NCI-H446 (cell line): ENCODE results near the gene EVPL.
A peak's percentile ranks its signal among the peaks of the same experiment; 100 is the strongest.
"Not testable (repeated sequence)": the region's sequence is repeated elsewhere in the genome, so short reads cannot be mapped to it uniquely, and the experiment has no call there.

Source experiments
- DNase-seq, 2 experiments: peaks; one replicate each; lab custom pipeline; 2025; lab: John Stamatoyannopoulos, UW

EVPL gene

DNA sequence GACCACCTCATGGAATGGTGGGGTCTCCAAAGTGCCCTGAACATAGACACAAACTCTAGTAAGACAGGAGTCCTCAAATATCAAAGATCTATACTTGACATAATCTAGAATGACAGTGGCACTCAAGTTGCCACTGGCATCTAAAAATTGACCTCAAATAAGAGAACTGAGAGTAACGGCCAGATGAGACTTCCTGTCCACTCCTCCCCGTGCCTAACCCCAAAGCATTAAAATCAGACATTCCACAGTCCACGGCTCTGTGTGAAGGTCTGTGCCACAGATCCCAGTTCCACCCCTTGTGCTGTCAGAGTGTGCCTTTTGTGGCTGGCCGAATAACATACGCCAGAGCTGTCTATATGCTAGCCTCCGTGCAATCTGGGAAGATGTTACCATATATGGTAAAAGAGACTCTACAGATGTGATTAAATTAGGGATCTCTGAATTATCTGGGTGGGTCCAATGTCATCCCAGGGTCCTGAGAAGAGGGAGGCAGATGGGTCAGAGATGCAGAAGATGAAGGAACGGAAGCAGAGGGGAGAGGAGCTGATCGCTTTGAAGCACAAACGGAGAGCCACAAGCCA is 21.0 kb upstream of the EVPL start:
- no peak for DNase-seq

DNA sequence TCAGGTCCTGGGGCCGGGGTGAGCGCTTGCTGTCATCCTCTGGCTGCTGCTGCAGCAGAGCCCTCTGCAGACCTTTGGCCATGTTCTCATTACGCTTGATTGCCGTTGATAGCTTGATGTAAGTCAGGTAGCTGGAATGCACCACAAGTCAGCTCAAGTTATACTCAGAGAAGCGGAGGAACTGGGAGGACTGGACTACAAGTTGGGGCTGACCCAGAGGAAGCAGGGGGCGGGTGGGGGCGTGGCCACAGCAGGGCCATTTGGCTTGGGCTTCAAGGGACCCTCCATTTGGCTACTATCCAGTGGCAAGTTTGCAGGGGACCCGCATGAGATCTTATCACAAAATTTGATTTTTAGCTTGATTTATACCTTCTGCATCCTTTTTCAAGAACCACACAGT is 19.0 kb upstream of the EVPL start:
- DNase-seq = no peak

DNA sequence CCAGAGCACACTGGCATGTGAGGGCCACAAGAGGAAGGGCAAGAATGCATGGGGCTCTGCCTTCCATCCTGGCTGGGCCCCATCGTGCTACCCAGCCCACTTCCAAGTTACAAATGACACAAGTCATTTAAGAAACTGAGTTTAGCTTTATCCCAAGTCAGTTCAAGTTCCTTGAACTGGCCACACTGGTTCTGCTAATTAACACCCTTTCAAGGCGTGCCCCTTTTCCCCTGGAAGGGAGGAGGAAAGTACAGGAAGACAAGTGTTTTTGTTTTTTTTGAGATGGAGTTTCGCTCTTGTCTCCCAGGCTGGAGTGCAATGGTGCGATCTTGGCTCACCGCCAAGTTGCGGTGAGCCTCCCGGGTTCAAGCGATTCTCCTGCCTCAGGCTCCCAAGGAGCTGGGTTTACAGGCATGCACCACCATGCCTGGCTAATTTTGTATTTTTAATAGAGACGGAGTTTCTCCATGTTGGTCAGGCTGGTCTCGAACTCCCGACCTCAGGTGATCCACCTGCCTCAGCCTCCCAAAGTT is 17.4 kb upstream of the EVPL start:
- DNase-seq = not testable (repeated sequence)

DNA sequence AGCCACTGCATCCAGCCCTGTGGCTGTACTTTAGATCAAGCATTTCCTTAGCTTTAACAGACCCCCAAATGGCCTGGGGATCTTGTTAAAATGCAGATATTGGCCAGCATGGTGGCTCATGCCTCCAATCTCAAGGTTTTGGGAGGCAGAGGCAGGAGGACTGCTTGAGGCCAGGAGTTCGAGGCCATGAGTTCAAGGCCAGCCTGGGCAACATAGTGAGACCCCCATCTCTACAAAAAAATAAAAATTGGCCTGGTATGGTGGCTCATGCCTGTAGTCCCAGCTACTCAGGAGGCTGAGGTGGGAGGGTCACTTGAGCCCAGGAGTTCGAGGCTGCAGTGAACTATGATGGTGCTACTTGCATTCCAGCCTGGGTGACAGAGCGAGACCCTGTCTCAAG is 15.8 kb upstream of the EVPL start:
- not testable (repeated sequence) for DNase-seq

DNA sequence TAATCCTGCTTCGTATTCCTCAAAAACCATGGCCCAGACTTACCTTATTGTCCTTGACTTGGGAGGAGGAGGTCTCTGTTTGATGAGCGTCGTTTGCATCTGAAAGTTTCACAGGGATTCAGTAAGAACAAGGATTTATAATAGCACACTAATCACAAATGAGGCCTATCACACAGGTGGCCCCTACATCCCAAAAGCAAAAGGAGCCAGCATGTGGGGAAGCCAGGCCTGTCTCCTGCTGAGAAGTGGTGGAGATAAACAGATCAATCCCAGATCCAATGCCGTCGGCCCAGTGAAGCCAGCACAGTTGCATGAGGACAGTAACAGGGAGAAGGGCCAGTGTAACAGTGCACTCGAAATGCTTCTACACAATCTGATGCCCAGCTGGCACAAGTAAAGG is 13.3 kb upstream of the EVPL start:
- DNase-seq = no peak

DNA sequence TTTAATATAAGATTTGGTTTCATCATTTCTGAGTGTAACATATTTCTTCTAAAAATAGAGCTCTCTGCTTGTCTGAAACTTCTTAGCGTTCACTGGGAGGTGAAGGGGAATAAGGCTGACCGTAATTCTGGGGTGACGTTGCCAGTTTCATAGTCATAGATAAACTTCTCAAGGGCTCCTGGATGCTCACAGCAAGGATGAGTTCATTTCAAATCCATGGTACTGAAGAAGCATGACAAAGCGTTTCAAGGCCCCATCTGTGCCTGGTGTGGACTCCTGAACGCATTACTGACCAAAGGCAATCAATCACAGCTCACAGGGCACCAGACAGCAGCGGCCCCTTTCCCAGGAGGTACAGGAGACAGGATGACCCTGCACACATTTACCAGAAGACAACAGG is 12.0 kb upstream of the EVPL start:
- no peak for DNase-seq

DNA sequence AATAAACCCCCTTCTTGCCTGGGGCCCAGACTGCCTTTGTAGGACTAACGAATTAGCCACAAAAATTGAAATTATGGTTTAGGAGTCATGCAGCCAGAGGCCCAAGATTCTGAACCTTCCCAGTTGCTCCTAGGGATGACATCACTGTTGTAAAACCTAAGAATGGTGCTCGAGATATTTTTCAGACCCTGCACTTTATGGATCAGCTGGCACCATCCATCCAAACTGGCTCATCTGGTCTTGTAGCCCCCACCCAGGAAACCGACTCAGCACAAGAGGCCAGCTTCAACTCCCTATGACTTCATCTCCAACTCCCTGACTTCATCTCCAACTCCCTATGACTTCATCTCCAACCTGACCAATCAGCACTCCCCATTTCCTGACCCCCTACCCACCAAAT is 10.9 kb upstream of the EVPL start:
- no peak for DNase-seq

DNA sequence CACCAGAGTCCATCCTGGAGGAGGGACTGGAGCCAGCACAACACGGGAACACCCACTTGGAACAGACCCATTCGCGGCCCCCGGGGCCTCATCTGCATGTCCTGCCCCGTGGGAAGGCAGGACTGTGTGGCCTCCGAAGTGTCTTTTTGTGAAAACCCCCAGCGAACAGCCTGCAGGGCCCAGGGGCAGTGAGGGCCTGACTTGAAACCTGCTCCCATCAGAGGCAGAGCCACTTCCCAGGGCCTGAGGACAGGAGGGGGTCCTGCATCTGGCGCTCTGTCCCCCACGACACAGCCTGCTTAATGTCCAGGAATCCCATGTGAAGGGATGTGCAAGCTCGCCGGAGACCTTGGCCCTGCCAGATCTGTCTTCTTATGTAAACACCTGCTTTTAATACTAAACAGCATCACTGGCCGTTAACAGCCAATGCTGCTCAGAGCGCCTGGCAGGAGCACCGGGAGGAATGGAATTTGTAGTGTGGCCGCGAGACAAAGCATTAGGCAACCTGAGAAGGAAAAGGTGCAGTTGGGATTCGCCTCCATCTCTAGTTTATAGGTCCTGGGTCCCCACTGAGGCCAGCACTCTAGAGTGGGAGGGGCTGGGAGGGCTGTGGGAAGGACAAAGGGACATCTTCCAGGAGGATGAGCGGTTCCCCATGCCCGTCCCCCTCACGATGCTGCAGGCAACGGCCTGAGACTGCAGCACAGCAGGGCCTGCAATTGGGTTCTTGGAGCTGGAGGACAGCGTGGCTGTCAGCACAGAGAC is 9.6 kb upstream of the EVPL start:
- DNase-seq = no peak

DNA sequence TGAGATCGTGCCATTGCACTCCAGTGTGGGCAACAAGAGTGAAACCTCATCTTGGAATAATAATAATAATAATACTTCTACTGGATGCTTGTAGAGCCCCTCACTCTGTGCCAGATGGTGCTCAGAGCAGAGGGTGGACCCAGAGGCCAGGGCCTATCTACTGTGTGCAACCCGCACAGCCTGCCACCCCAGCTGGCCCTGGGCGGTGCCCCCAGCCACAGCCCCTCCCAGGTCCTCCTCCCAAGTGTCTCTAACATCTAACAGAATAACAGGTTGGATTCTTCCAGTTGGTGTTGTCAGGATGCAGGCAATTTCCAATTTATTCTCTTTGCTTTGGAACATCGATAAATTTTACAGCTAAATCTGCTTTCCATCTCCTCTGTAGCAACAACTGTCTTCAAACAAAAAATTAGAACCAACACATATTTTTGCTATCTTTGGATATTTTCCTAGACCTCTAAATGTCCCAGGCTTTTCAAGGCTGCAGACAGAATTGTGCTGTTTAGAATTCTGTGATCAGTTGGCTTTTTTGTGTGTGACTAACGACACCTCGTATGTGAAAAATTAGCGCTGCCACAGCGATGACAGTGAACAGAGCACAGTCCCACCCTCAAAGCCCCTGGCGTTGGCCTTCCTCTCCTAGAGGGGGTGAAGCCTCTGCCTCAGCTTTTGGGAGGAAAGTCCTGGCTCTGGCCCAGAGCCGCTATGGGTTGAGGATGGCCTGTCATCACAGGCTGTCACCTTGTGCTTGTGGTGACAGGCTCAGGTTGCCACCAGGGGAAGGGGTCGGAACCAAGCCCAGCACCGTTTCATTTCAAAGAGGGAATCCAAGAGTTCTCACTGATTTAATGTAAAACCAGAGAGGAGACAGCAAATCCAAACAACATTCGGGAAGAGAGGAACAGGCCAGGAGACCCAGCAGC is 7.6 kb upstream of the EVPL start:
- DNase-seq = no peak

DNA sequence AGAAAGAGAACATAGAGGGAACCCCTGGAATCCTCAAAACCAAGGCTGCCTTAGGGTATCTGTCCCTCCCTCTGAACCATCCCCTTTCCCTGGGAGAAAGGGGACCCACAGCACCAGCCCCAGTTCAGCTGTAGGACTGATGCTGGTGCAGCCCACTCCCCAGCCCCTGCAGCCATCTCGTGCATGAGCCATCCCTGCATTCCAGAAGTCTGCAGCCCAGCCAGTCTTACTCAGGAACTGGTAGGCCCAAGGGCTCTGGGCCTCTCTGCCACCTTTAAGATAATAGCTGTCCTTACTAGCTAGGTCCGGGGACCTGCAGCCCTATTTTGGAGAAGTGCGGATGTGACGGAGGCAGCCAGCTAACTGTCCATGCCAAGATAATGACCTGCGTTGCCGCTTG is 6.0 kb upstream of the EVPL start:
- no peak for DNase-seq

DNA sequence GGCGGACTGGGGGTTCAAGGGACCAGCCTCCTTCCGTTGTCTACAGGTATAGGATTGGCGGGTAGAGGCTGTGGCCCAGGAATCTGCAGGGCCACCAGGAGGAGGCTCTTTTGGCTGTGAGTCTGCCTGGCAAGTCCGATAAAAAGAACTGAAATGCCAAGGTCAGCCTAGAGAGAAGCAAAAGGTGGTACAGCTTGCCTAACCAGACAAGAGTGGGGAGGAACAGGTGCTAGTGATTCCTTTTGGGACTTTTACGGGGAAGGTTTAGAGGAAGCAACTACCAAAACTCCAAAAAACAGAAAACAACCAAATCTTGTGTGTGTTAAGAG is 5.6 kb upstream of the EVPL start:
- DNase-seq = no peak

DNA sequence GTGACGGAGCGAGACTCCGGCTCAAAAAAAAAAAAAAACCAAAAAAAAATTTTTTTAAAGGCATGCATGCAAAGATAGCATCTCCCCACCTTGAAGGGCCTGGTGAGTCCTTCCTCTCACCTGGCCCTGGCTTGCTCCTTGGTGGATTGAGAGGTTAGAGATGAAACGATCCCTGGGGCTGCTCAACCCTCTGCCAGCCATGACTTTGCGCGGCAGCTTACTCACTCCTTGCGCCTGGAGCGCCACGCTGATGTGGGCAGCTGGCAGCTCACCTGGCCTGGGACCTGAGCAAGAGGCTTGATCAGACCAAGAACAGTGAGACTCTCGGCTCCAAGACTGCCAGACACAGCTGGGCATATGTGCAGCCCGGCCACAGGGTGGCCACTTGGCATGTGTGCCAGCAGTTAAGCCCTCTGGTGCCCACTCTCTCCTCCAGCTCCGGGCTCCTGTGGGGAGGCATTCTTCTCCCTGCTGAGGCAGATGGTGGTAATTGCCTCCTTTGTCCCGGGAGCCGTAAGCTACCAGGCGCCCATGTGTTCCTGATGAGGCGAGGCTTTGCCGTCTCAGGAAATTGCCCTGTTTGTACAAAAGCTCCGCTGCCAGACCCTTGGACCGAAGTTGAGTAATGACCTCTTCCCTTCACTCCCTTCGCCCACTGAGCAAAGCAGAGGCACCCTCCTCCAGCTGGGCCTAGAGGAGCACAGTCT is 5.1 kb upstream of the EVPL start:
- DNase-seq = peak in 1 of 2 experiments; percentile 27

DNA sequence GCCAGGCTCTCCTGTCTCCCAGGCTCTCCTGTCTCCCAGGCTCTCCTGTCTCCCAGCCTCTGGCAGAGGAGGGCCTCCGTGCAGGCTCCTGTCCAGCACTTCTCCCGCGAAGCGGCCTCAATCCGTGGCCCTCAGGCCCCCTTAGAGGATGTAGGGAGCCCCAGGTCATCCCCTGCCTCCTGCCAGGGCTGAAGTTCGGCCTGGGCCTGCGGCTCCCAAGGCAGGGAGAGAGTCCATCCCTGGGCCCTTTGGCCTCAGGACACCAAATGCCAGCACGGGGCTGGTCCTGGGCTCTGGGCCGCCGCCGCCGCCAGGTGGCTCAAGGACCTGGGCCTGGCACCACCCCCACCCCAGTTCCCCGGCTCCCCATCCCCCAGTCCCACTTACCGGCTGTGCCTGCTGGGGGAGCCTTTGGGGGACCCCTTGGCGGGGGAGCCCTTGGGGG is 370 bp downstream of the EVPL start:
- DNase-seq = no peak

DNA sequence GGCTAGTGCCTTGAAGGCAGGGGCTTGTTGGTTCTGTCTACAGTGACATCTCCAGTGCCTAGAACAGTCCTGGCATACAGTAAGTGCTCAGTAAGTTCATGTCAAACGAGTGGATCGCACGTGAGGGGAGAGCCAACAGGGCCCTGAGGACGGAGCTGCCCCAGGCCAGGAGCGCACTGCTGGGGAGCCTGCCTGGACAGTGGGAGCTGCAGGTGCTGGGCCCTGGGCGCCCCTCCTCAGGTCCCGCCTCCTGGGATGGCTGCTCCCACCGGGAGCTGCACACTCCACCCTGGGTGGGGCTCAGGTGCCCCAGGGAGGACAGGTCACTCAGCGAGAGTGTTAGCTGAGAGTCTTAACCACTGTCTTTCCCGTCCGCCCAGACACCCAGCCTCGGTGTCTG is 1.8 kb downstream of the EVPL start:
- DNase-seq = no peak

DNA sequence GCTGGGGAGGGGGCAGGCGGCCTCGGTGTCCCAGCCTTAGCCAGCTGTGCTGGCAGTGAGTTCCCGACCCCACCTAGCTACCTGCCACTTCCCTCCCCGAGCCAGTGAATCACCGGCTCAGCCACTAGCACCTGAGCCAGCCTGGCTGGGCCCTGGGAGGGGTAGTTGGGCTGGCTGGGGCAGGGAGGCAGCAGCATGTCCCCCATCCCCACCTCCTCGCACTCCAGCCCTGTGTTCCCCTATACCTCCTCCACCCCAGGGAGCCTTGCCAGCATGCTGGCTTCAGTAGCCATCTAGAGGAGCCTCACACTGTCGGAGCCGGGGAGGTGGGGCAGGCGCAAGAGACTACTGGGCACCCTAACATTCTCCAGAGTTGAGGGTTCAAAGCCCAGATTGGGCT is 2.8 kb downstream of the EVPL start:
- no peak for DNase-seq

DNA sequence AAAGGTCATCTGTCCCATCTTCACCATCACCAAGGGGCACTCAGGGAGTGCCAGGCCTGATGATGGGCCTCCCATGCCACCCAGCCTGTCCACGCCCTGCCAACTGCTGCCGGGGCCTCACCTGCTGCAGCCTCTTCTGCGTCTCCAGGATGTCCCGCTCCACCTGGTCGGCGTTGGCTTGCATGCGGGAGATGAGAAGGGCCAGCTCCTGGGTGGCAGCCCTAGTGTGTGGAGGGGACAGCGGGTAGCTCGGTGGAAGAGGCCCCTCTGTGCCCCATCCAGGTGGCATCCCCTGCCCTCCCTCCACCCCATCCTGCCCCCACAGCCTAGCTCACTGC is 3.2 kb downstream of the EVPL start:
- DNase-seq = no peak

DNA sequence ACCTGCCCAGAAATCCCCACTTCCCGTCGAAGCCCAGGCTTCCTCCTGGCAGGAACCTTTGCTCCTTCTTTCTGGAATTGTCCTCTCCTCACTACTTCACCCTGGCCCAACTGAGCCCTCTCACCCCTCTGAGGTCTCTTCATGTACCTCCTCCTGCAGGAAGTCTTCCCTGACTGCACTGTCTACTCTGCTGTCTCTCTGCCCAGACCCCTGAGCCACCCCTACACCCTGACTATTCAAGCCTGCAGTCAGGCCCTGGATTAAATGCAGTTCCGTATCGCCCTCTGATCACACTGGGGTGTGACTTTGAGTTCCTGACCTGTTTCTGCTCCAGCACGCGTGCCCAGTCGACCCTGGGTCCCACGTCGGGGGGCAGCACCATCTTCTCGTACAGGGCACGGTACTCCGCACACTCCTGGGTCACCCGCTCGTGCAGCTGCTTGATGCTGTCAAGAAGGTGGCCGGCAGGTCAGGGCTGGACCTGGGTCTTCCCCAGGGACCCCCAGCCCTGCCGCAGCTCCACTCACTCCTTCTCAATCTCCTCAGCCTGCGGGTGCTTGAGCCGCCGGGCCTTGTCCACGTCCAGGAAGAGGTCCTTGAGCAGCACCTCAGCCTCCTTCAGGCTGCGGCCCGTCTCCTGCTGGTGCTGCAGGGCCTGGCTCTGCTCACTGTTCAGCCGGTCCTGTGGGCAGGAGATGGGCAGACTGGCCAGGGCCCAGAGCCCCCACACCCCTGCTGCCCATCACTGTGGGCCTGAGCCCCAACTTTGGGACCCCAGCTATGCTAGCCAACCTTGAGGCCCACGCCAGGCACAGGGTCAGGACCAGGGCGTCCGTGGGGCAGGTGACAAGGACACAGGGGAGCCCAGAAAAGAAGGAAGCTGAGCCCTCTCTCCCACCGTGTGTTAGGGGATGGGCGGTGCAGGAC is 3.9 kb downstream of the EVPL start:
- DNase-seq = no peak

DNA sequence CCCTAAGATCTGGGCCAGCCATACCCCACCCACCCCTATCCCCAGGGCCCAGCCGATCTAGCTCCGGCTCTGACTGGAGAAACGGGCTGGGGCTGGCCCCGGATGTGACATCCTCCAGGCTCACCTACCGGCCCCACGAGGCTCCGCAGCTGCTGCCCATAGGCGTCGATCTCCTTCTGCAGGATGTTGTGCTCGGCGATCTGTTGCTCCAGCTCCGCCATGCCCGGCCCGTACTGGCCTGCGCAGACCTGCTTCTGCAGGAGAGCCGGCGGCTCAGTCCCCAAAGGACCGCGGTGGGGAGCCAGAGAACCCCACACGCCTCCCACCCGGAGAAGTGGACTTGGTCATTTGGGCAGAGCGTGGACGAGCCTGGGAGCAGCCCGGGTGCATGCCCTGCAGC is 4.8 kb downstream of the EVPL start:
- no peak for DNase-seq

DNA sequence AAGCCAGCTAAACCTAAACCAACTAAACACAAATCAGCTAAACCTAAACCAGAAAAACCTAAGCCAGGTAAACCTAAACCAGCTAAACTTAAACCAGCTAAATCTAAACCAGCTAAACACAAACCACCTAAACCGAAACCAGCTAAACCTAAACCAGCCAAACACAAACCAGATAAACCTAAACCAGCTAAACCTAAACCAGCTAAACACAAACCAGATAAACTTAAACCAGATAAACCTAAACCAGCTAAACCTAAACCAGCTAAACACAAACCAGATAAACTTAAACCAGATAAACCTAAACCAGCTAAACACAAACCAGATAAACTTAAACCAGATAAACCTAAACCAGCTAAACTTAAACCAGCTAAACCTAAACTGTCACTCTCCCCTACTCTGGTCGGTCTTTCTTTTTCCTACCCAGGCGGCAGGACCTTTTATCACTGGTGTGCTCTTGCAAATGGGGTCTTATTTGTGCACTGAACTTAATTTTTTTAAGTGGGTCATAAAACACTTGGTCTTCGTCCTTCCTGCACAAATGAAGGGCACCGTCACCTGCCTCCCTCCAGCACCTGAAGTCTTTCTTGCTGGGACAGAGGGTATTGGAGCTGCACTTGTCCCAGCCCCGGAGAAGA is 7.2 kb downstream of the EVPL start:
- DNase-seq = no peak

DNA sequence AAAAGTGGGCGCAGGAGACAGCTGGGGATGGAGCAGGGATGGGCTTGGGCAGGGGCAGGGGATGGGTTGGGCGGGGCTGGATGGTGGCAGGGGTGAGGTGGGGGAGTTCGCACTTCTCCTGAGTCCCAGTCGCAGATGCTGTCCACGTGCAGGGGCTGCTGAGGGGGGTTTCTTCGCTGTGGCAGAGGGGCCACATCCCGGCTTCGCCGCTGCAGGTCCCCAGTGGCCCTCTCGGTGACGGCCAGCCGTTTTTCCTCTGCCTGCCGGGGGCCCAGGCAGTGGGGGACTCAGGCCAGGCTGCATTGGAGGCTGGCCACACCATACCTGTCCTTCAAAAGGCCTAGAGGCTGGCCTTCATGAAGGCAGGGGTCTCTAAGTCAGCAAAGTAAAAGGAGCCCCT is 8.3 kb downstream of the EVPL start:
- no peak for DNase-seq

DNA sequence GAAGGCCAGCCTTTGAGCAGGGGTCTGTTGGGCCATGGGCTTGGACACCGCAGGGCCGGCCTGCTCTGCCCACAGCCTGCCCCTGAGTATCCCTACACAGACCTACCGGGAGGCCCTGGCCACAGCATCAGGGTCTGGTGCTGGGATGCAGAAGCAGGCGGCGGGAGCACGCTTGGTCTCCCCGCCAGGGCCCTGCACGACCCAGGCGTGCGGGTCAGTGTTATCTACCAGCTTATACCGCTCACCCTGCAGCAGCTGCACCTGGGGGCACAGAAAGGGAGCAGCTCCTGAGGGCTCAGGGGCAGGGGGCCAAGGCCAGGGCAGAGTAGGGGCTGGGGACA is 8.8 kb downstream of the EVPL start:
- no peak for DNase-seq
